Endothelial cell of umbilical vein (primary cell): ENCODE data around the gene OLFM1. TPM values are rescaled to one million over a fixed set of nuclear protein-coding genes. Genes with fewer than 3 reads are reported as not detected.

Source experiments
- BruUV-seq: library from RNA; stranded (reverse); fragments of 400-500 nt; replicated peaks from 2 replicates; lab custom pipeline; 2021; lab: Mats Ljungman, UMichigan
- CTCF ChIA-PET: fragments of 300-600, 350-600 bp; sonication (Branson Sonifier 250); formaldehyde crosslinking; loops from one replicate; lab custom pipeline; 2021; ENCODE audit warnings: antibody characterized with exemption, inconsistent platforms; lab: Charles Lee
- POLR2A ChIA-PET: fragments of 300-600, 350-600 bp; sonication (Branson Sonifier 250); formaldehyde crosslinking; loops from one replicate; lab custom pipeline; 2021; ENCODE audit warnings: antibody characterized with exemption, inconsistent platforms; lab: Charles Lee
- DNase-seq: peaks from one replicate; pipeline ENCODE4 v3.0.0-alpha.2; 2011; ENCODE audit warnings: low read depth, low spot score
- FAIRE-seq: peaks from 2 replicates; lab custom pipeline; 2011; peaks lifted over from hg19 to GRCh38; lab: Jason Lieb, UNC
- H2AFZ ChIP-seq: 2 replicates; pipeline ENCODE4 v1.6.0; 2012; ENCODE audit warnings: low read depth, low read length, control low read depth, inconsistent platforms
- H3K27ac ChIP-seq: 2 replicates; pipeline ENCODE4 v1.5.1; 2011; ENCODE audit warnings: low read depth, mild to moderate bottlenecking, control low read depth, low read length, moderate library complexity; ENCODE audit not compliant: insufficient read depth
- H3K27me3 ChIP-seq, 2 experiments: 2 replicates each; pipeline versions ENCODE4 v1.6.0 to v1.6.1; 2011; ENCODE audit warnings: low read length in 2 of 2, mixed read lengths in 1 of 2; ENCODE audit not compliant: control insufficient read depth in 2 of 2, insufficient read depth in 2 of 2
- H3K36me3 ChIP-seq, 2 experiments: 2 replicates in 1 of 2; 3 replicates in 1 of 2; pipeline ENCODE4 v1.5.1; 2011; ENCODE audit warnings: low read length in 2 of 2, mild to moderate bottlenecking in 1 of 2, moderate library complexity in 1 of 2; ENCODE audit not compliant: control insufficient read depth in 2 of 2, insufficient read depth in 2 of 2; ENCODE audit errors: extremely low read depth in 1 of 2
- H3K4me1 ChIP-seq: 3 replicates; pipeline ENCODE4 v1.5.1; 2011; ENCODE audit warnings: mild to moderate bottlenecking, low read length; ENCODE audit not compliant: control insufficient read depth, insufficient read depth; ENCODE audit errors: extremely low read depth
- H3K4me2 ChIP-seq: 2 replicates; pipeline ENCODE4 v1.6.1; 2011; ENCODE audit warnings: low read length, control low read depth, mixed read lengths; ENCODE audit not compliant: insufficient read depth
- H3K4me3 ChIP-seq, 3 experiments: fragments of 200-600 bp in 1 of 3; sonication (generic), shearing (Covaris generic) in 1 of 3; replicated peaks in 1 of 3; 2 replicates each; pipeline ENCODE4 v1.5.1; 2011 to 2016; ENCODE audit warnings: control low read depth in 3 of 3, low read length in 3 of 3, mild to moderate bottlenecking in 2 of 3, inconsistent platforms in 1 of 3, low read depth in 1 of 3, moderate library complexity in 1 of 3; ENCODE audit not compliant: insufficient read depth in 1 of 3
- H3K79me2 ChIP-seq: 2 replicates; pipeline ENCODE4 v1.6.0; 2012; ENCODE audit warnings: low read length, inconsistent platforms; ENCODE audit not compliant: control insufficient read depth, insufficient read depth
- H3K9ac ChIP-seq: replicated peaks from 2 replicates; pipeline ENCODE3; 2011; ENCODE audit warnings: low read length, control low read depth; ENCODE audit not compliant: insufficient read depth; ENCODE audit errors: extremely low read depth
- H3K9me1 ChIP-seq: replicated peaks from 3 replicates; pipeline ENCODE4 v1.6.0; 2011; ENCODE audit warnings: mild to moderate bottlenecking, low read length; ENCODE audit not compliant: control insufficient read depth, insufficient read depth; ENCODE audit errors: extremely low read depth
- H3K9me3 ChIP-seq: replicated peaks from 2 replicates; pipeline ENCODE4 v1.5.1; 2012; ENCODE audit warnings: low read length, inconsistent platforms; ENCODE audit not compliant: control insufficient read depth, insufficient read depth
- H4K20me1 ChIP-seq: replicated peaks from 2 replicates; pipeline ENCODE3; 2011; ENCODE audit warnings: mild to moderate bottlenecking, low read length; ENCODE audit not compliant: control insufficient read depth, insufficient read depth; ENCODE audit errors: extremely low read depth
- EZH2 ChIP-seq: IDR thresholded peaks from 2 replicates; pipeline ENCODE4 v1.6.1; 2012; ENCODE audit warnings: borderline replicate concordance, low read depth, mild to moderate bottlenecking, moderate library complexity, low read length, inconsistent platforms; ENCODE audit not compliant: severe bottlenecking
- FOS ChIP-seq: IDR thresholded peaks from 2 replicates; pipeline ENCODE4 v1.6.1; 2011; ENCODE audit warnings: mild to moderate bottlenecking, low read length, moderate library complexity, borderline replicate concordance; ENCODE audit not compliant: insufficient read depth
- GATA2 ChIP-seq: IDR thresholded peaks from 2 replicates; pipeline ENCODE4 v1.7.0; 2011; ENCODE audit warnings: low read depth, mild to moderate bottlenecking, moderate library complexity, mixed read lengths, low read length; ENCODE audit not compliant: insufficient read length, insufficient read depth
- JUN ChIP-seq: IDR thresholded peaks from 2 replicates; pipeline ENCODE4 v1.6.1; 2011; ENCODE audit warnings: borderline replicate concordance, low read depth; ENCODE audit not compliant: insufficient read length, insufficient read depth
- MYC ChIP-seq: IDR thresholded peaks from one replicate; pipeline ENCODE4 v1.6.1; 2011; ENCODE audit warnings: mild to moderate bottlenecking, low read depth, low read length
- POLR2A ChIP-seq: IDR thresholded peaks from 2 replicates; pipeline ENCODE4 v1.6.1; 2012; ENCODE audit warnings: low read depth, mild to moderate bottlenecking, control low read depth, low read length
- POLR2AphosphoS5 ChIP-seq: IDR thresholded peaks from 2 replicates; pipeline ENCODE4 v1.6.1; 2012; ENCODE audit warnings: low read depth, mild to moderate bottlenecking, control low read depth, low read length, moderate library complexity; ENCODE audit not compliant: insufficient read depth
- dilution Hi-C: fragments of 300-500 bp; cut with MboI; formaldehyde crosslinking; loops from one replicate; pipeline ENCODE4 v1.15.0; 2019; ENCODE audit warnings: low sequenced_read_pairs; ENCODE audit not compliant: extremely low pct_ligation_motif_present
- intact Hi-C: fragments of 100-400 bp; cut with micrococcal nuclease; formaldehyde crosslinking; loops from one replicate; pipeline ENCODE4 v1.10.0; 2022
- polyA plus RNA-seq, 4 experiments: library from polyadenylated mRNA; depleted of rRNA in 3 of 4; stranded (reverse) in 3 of 4; unstranded in 1 of 4; fragments of >200 nt; gene quantifications; 2 replicates each; pipeline versions ENCODE4 v1.2.1 to v1.2.3, GENCODE V29; 2011 to 2012; ENCODE audit warnings: missing spikeins in 1 of 4
- total RNA-seq: library from RNA; stranded (reverse); gene quantifications from 2 replicates; pipeline ENCODE4 v1.2.3, GENCODE V29; 2021
- TF ChIP-seq, protein P1 (sequence below): IDR thresholded peaks from 2 replicates; pipeline ENCODE4 v1.6.1; 2011; ENCODE audit not compliant: insufficient read depth, insufficient read length
- TF ChIP-seq, protein P2 (sequence below), 2 donors: IDR thresholded peaks; 1 replicate in 1 of 2; 2 replicates in 1 of 2; pipeline ENCODE4 v1.5.1; 2011; ENCODE audit warnings: low read length in 2 of 2, mild to moderate bottlenecking in 2 of 2, moderate library complexity in 2 of 2, control low read depth in 1 of 2, inconsistent platforms in 1 of 2, low read depth in 1 of 2; ENCODE audit not compliant: insufficient read depth in 1 of 2; ENCODE audit errors: extremely low read depth in 1 of 2

Gene OLFM1
- total and polyA plus RNA-seq, 2 donors (not counting 3 experiments of a cell fraction or from before 2014, with no cell fraction given): 0.07 to 0.95 TPM

- ChIA-PET CTCF (interaction anchor here (1.7 kb wide), 1 partner anchor 10 kb away, joined by 4 read pairs; no protein-coding TSS in a partner anchor), POLR2A (no interaction called here)
- Histone ChIP-seq H2AFZ (no peak overlapping the region), H3K9ac (no peak overlapping the region), H3K27me3 (no peaks in the 10 kb centered on the region), H3K27ac (no peak overlapping the region), H3K9me3 (no peaks in the 10 kb centered on the region), H3K4me3 (no peak overlapping the region), H4K20me1 (no peaks in the 10 kb centered on the region), H3K4me2 (no peak overlapping the region), H3K79me2 (no peaks in the 10 kb centered on the region), H3K4me1 (no peaks in the 10 kb centered on the region), H3K36me3 (no peaks in the 10 kb centered on the region), H3K9me1 (no peaks in the 10 kb centered on the region)
- dilution Hi-C loops: no loop called here
- TF ChIP-seq FOS: no peak
- TF ChIP-seq, protein P1, sequence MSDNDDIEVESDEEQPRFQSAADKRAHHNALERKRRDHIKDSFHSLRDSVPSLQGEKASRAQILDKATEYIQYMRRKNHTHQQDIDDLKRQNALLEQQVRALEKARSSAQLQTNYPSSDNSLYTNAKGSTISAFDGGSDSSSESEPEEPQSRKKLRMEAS: no peak
- no peak for TF ChIP-seq GATA2
- no peak for TF ChIP-seq MYC
- no peak for TF ChIP-seq POLR2A
- no peak for DNase-seq
- FAIRE-seq: no peak
- intact Hi-C loops: no loop called here
- BruUV-seq: no TSS peak
Observed at GRCh38 chr9:135095470-135096407, 8.3 kb downstream of the OLFM1 start.

DNA sequence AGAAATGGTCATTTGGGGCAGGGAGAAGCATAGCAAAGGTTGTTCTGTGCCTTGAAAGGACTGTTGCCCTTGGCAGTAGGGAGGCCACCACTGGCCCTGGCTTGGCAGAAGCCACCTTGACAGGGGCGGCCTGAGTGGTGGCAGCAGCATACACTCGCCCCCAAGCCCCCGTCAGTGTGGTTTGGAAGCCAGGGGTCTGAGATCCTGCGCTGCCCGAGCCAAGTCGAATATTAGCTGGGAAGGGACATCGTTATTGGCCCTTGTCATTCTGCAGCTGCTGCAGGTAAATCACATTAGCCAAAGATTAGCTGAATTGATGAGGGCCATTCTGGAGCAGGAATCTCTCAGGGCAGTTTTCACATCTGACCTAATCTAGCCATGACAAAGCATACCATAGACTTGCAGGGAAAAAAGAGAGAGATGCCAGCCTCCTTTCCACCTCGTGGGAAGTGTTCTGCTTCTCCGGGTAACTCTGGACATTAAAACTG, 9.0 kb downstream of the OLFM1 start:
- TF ChIP-seq, protein P1: no peak
- TF ChIP-seq EZH2 (no peak), POLR2A (no peak), JUN (no peak), MYC (no peak), GATA2 (no peak), FOS (no peak), POLR2AphosphoS5 (no peak)
- TF ChIP-seq, protein P2, sequence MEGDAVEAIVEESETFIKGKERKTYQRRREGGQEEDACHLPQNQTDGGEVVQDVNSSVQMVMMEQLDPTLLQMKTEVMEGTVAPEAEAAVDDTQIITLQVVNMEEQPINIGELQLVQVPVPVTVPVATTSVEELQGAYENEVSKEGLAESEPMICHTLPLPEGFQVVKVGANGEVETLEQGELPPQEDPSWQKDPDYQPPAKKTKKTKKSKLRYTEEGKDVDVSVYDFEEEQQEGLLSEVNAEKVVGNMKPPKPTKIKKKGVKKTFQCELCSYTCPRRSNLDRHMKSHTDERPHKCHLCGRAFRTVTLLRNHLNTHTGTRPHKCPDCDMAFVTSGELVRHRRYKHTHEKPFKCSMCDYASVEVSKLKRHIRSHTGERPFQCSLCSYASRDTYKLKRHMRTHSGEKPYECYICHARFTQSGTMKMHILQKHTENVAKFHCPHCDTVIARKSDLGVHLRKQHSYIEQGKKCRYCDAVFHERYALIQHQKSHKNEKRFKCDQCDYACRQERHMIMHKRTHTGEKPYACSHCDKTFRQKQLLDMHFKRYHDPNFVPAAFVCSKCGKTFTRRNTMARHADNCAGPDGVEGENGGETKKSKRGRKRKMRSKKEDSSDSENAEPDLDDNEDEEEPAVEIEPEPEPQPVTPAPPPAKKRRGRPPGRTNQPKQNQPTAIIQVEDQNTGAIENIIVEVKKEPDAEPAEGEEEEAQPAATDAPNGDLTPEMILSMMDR (IDR thresholded peaks at IDR 0.05; ENCODE audit: extremely low read depth in 1 of 2, insufficient read depth in 1 of 2, low read depth in 1 of 2, low read length in 2 of 2): no peak
- Histone ChIP-seq H3K36me3 (no peaks in the 10 kb centered on the region), H3K27ac (no peak overlapping the region), H3K9ac (no peak overlapping the region), H3K79me2 (no peaks in the 10 kb centered on the region), H4K20me1 (no peaks in the 10 kb centered on the region), H3K4me2 (no peak overlapping the region), H3K4me1 (no peaks in the 10 kb centered on the region), H3K9me3 (no peaks in the 10 kb centered on the region), H3K9me1 (no peaks in the 10 kb centered on the region), H3K27me3 (no peaks in the 10 kb centered on the region), H2AFZ (no peak overlapping the region), H3K4me3 (no peak overlapping the region)
- no TSS peak for BruUV-seq
- FAIRE-seq (no peak), DNase-seq (no peak)
- intact Hi-C loops: no loop called here
- dilution Hi-C loops: no loop called here
- POLR2A ChIA-PET: no interaction called here
- CTCF ChIA-PET: no interaction called here
